ENCODE data around the gene PLA2G2C.

The PLA2G2C gene

DNA sequence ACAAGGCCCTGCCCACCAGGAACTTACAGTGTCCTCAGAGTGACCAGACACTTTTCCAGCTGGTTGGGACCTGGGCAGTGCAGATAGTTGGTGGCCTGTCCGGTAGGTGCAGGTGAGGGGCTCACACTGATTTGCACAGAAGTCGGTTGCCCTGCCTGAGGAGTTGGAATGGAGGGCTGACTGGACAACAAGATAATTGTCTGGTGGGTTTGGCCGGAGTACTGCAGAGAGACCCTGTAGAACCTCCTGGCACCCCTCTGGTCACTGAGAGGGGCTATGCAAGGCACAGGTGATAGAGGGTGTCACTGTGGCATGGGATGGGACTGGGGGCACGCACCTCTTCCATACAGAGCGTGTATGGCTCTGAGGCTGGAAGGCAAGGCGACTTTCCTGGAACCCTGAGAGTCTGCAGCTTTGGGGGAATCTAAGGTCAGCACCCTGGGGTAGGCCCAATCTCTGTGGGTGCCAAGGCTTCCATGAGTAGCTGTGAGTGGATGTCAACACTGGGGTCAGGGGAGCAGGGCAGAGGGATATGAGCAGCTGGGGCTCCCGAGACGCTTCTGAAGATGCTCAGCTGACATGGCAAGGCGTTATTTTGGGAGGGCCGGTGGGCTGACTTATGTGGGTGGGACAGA, 59.4 kb downstream of the PLA2G2C start:
- DNase-seq = no peak

DNA sequence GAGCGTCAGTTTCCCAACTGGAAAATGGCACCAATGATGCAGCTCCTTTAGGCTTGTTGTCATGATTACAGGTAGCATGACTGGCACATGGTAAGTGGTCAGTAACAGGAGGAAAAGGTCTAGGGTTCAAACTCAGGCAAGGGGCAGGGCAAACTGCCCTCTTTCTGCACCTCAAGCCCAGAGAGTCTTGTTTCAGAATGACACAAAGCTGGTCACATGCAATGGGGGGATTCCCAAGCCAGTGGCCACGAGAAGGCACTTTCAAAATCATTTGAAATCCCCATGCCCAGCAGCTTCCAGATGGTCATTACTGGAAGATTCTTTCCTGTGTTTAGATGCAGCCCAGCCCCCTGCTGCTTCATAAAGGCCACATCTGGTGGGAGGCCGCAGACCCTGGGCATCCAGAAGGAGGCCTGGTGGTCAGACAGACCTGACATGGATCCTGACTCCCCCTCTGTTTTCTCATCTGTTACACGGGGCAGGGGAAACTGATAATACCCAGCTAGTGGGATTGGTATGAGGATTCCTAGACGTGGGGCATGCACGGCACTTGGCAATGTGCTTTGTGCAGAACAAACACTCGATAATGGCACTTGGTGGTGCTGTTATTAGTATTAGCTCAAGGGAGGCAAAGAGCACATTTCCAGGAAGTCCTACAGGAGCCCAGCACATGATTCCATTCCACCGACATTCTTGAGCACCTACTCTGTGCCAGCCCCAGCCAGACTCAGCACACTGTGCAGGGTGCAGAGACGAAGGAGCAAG, 60.1 kb downstream of the PLA2G2C start:
- no peak for DNase-seq

DNA sequence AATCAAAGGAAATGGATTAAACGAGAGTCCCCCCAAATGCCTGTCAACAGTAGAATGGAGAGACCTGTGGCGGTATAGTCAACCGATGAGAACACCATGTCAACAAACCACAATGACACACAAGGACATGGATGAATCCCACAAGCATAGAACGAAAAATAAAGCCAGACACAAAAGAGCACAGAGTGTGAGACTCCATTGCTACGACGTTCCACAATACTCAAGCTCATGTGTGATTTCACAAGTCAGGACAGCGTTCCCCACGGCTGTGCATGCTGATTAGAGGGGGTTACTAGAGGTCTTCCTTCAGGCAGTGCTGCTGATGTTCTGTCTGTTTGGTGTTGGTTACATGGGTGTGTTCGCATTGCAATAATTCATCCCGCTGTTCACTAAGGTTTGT, 61.2 kb downstream of the PLA2G2C start:
- DNase-seq = no peak

DNA sequence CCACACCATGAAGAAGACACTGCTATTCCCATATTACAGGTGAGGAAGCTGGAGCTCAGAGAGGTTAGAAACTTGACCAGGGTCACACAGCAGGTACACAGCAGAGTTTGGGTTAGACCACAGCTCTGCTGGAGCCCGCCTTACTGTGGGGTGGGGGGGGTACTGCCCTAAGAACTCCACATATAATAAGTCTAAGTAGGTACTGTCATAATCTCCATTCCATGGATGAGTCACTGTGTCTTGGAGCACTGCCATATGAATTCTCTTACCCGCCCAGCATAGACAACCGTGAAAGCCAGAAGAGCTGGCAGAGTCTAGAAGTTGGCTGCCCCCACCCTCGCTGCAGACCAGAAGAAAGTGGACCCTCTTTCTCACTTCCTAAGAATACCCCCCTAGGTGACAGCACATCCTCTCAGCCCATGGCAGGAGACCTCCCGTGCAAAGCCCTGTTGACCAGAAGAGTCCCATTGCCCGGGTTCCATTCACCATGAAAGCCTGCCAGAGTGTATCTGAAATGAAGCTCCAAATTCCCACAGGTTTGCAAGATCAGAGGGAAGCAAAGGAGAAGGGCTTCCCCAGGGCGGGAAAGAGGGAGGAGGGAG, 61.8 kb downstream of the PLA2G2C start:
- no peak for DNase-seq

GRCh38 chr1:20123722-20124455, 62.4 kb downstream of the PLA2G2C start:
- no peak for DNase-seq

GRCh38 chr1:20120796-20121195, 65.5 kb downstream of the PLA2G2C start:
- no peak for DNase-seq

DNA sequence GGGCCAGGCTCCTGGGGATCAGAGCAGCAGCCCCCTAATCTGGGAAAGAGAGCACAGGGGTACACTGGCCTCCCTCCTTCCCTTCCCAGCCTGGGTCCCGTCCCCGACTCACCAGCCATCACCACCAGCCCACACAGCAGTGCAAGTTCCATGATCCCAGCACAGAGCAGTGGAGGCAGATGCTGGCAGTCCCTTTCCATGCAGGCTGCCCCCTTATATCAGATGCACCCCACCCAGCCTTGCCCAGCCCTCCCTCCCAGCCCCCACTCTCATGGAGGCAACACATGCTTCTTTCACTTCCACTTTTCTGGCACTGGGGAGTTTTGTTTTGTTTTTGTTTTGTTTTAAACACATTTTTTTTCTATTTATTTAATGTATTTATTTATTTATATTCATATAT, 67.0 kb downstream of the PLA2G2C start, which contains the start of gene PLA2G2D:
TSS of gene PLA2G2D (minus strand) at position 190 of the 400 bp plus-strand sequence. CDS start at position 152, 38 bp downstream.
- DNase-seq = no peak

DNA sequence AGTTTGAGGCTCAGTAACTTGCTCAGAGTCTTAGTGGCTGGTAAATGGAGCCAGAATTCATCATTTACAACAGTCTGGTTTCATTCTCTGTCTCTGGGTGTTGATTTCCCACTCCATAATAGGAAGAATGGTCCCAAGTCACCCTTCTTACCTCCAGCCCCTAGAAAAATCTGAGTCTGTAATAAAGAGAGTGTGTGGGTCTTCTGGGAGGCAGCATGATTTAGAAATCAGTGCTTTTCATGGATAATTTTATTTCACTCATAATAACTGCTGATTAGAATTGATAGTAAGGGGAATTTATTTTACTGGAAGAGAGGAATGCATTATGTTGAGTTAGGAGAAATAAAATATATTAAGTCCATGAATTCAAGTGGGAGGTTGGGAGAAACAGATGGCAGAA, 69.1 kb downstream of the PLA2G2C start:
- no peak for DNase-seq

DNA sequence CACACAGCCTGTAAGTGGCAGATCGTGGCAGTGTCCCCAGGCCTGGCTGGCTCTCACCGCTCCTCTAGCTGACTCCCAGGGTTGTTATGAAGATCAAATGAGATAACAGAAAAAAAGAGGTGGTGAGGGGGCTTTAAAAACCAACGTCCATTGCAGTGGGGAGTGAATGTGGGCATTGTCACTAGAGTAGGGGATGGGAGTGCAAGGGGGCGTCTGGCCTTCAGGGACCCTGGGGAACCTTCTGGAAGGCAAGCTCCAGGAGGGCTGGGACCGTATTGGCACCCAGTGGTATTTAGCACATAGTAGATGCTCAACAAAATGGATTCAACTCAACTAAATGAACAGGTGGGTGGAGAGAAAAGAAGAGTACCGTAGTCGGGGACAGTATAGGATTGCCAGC, 70.4 kb downstream of the PLA2G2C start:
- DNase-seq = no peak

DNA sequence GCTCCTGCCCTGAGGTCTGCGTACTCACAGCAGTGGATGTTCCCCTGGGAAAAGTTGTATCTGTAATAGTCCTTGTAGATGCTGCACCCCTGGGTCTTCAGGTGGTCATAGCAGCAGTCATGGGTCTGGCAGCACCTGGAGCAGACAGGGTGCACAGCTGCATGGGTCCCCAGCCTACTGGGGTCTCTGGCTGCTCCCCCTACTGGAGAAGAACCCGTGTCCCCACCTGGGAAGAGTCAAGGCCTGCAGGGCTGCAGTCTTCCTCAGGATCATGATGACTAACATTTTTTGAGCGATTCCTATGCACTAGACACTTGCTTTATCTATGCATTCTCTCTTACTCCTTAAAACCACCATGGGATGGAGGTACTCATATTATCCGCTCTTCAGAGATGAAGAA, 70.8 kb downstream of the PLA2G2C start:
- DNase-seq = no peak

DNA sequence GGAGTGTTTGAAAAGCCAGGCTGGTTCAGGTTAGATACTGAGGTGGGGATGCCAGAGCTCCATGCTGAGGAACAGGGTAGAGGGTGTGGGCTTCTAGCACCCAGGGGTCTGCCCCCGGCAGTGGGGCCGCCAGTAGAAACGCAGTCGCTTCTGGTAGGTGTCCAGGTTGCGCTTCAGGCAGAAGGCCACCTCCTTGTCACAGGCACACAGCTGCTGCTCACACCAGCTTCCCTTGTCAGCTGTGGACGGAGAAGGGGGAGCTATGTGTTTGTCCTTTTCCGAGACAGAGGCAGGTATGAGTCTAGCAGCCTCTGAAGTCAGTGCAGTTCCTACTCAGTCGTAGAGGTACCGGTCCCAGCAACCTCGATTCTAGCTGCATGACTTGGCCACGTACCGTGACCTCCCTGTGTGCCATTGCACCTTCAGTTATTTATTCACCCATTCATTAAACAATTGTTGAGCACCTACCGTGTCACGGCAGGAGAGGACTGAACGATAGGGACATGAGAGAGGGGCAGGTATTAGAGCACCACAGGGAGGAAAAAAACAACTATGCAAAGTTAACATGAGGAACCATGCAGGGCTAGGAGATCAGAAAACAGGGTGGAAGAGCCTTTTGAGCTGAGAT, 72.2 kb downstream of the PLA2G2C start:
- no peak for DNase-seq
